ENCODE results near the gene SCN9A. TPM values are rescaled to one million over a fixed set of nuclear protein-coding genes. Genes with fewer than 3 reads are reported as not detected.

The SCN9A gene
- polyA plus RNA-seq, 1 donor from 2014 or later, result not detected

- Mint-ChIP-seq H3K27ac (no peak overlapping the region), H3K4me1 (no peaks in the 10 kb centered on the region), H3K36me3 (peaks cover 1% of the 10 kb centered on the region), H3K4me3 (no peak overlapping the region), H3K9me3 (peaks cover 0 to 2% (median 0%) of the 10 kb centered on the region in 3 donors), H3K27me3 (no peaks in the 10 kb centered on the region)
These were observed 105.4 kb downstream of the SCN9A start for GRCh38 chr2:166270376-166270775.

GRCh38 chr2:166269322-166269721 lies 106.4 kb downstream of the SCN9A start:
- H3K36me3 Mint-ChIP-seq, result peaks cover 1% of the 10 kb centered on the region
- no peaks in the 10 kb centered on the region for H3K27me3 Mint-ChIP-seq
- H3K9me3 Mint-ChIP-seq, result peaks cover 0 to 2% (median 0%) of the 10 kb centered on the region in 3 donors
- no peak overlapping the region for H3K4me3 Mint-ChIP-seq
- H3K4me1 Mint-ChIP-seq, result no peaks in the 10 kb centered on the region
- H3K27ac Mint-ChIP-seq, result no peak overlapping the region

GRCh38 chr2:166257859-166258258 lies 117.9 kb downstream of the SCN9A start:
- Mint-ChIP-seq H3K27me3 (no peaks in the 10 kb centered on the region), H3K36me3 (no peaks in the 10 kb centered on the region), H3K27ac (no peak overlapping the region), H3K9me3 (peaks cover 0 to 4% (median 0%) of the 10 kb centered on the region in 3 donors), H3K4me3 (no peak overlapping the region), H3K4me1 (no peaks in the 10 kb centered on the region)

GRCh38 chr2:166256896-166257295 lies 118.8 kb downstream of the SCN9A start:
- Mint-ChIP-seq H3K36me3 (no peaks in the 10 kb centered on the region), H3K27ac (no peak overlapping the region), H3K9me3 (peaks cover 0 to 4% (median 0%) of the 10 kb centered on the region in 3 donors), H3K4me3 (no peak overlapping the region), H3K27me3 (no peaks in the 10 kb centered on the region), H3K4me1 (no peaks in the 10 kb centered on the region)

GRCh38 chr2:166249318-166249717 lies 126.4 kb downstream of the SCN9A start:
- H3K4me1 Mint-ChIP-seq, result no peaks in the 10 kb centered on the region
- no peak overlapping the region for H3K4me3 Mint-ChIP-seq
- H3K27ac Mint-ChIP-seq, result no peak overlapping the region
- peaks cover 0 to 2% (median 1%) of the 10 kb centered on the region in 3 donors for H3K9me3 Mint-ChIP-seq
- peaks cover 1% of the 10 kb centered on the region for H3K27me3 Mint-ChIP-seq
- H3K36me3 Mint-ChIP-seq, result no peaks in the 10 kb centered on the region

- Mint-ChIP-seq H3K27me3 (peaks cover 1% of the 10 kb centered on the region), H3K9me3 (peaks cover 0 to 2% (median 1%) of the 10 kb centered on the region in 3 donors), H3K4me1 (no peaks in the 10 kb centered on the region), H3K27ac (no peak overlapping the region), H3K4me3 (no peak overlapping the region), H3K36me3 (no peaks in the 10 kb centered on the region)
These were observed 128.8 kb downstream of the SCN9A start for GRCh38 chr2:166246901-166247300.

- Mint-ChIP-seq H3K27ac (no peak overlapping the region), H3K4me3 (no peak overlapping the region), H3K27me3 (no peaks in the 10 kb centered on the region), H3K36me3 (no peaks in the 10 kb centered on the region), H3K9me3 (peaks cover 0 to 4% (median 0%) of the 10 kb centered on the region in 3 donors), H3K4me1 (no peaks in the 10 kb centered on the region)
These were observed 133.4 kb downstream of the SCN9A start for GRCh38 chr2:166242309-166242708.

GRCh38 chr2:166240387-166241313 lies 135.1 kb downstream of the SCN9A start:
- H3K4me1 Mint-ChIP-seq, result no peaks in the 10 kb centered on the region
- no peak overlapping the region for H3K4me3 Mint-ChIP-seq
- no peaks in the 10 kb centered on the region for H3K36me3 Mint-ChIP-seq
- no peaks in the 10 kb centered on the region for H3K27me3 Mint-ChIP-seq
- H3K27ac Mint-ChIP-seq, result no peak overlapping the region
- H3K9me3 Mint-ChIP-seq, result peaks cover 0 to 4% (median 0%) of the 10 kb centered on the region in 3 donors

- H3K9me3 Mint-ChIP-seq, result peaks cover 0 to 4% (median 0%) of the 10 kb centered on the region in 3 donors
- H3K36me3 Mint-ChIP-seq, result no peaks in the 10 kb centered on the region
- H3K27me3 Mint-ChIP-seq, result no peaks in the 10 kb centered on the region
- no peak overlapping the region for H3K4me3 Mint-ChIP-seq
- no peak overlapping the region for H3K27ac Mint-ChIP-seq
- no peaks in the 10 kb centered on the region for H3K4me1 Mint-ChIP-seq
These were observed 136.2 kb downstream of the SCN9A start for GRCh38 chr2:166239548-166239947.

GRCh38 chr2:166238176-166238575 lies 137.6 kb downstream of the SCN9A start:
- no peak overlapping the region for H3K4me3 Mint-ChIP-seq
- H3K4me1 Mint-ChIP-seq, result no peaks in the 10 kb centered on the region
- H3K27me3 Mint-ChIP-seq, result no peaks in the 10 kb centered on the region
- H3K27ac Mint-ChIP-seq, result no peak overlapping the region
- no peaks in the 10 kb centered on the region for H3K36me3 Mint-ChIP-seq
- peaks cover 0 to 2% (median 0%) of the 10 kb centered on the region in 3 donors for H3K9me3 Mint-ChIP-seq

- Mint-ChIP-seq H3K36me3 (no peaks in the 10 kb centered on the region), H3K4me3 (no peak overlapping the region), H3K27me3 (no peaks in the 10 kb centered on the region), H3K9me3 (peaks cover 0 to 5% (median 0%) of the 10 kb centered on the region in 3 donors), H3K27ac (no peak overlapping the region), H3K4me1 (no peaks in the 10 kb centered on the region)
These were observed 141.5 kb downstream of the SCN9A start for GRCh38 chr2:166234112-166234846.

GRCh38 chr2:166233244-166233643 lies 142.5 kb downstream of the SCN9A start:
- no peaks in the 10 kb centered on the region for H3K27me3 Mint-ChIP-seq
- no peaks in the 10 kb centered on the region for H3K4me1 Mint-ChIP-seq
- H3K9me3 Mint-ChIP-seq, result peaks cover 0 to 3% (median 0%) of the 10 kb centered on the region in 3 donors

GRCh38 chr2:166230724-166231070 lies 145.0 kb downstream of the SCN9A start:
- Mint-ChIP-seq H3K9me3 (peaks cover 0 to 3% (median 0%) of the 10 kb centered on the region in 3 donors), H3K4me1 (no peaks in the 10 kb centered on the region), H3K36me3 (no peaks in the 10 kb centered on the region), H3K4me3 (no peak overlapping the region), H3K27me3 (no peaks in the 10 kb centered on the region), H3K27ac (no peak overlapping the region)

More at GRCh38 chr2:166233244-166233643, 142.5 kb downstream of the SCN9A start:
- H3K4me3 Mint-ChIP-seq, result no peak overlapping the region
- no peaks in the 10 kb centered on the region for H3K36me3 Mint-ChIP-seq
- no peak overlapping the region for H3K27ac Mint-ChIP-seq

- Mint-ChIP-seq H3K9me3 (peaks cover 0 to 3% (median 0%) of the 10 kb centered on the region in 3 donors), H3K4me3 (no peak overlapping the region), H3K4me1 (no peaks in the 10 kb centered on the region), H3K27ac (no peak overlapping the region), H3K36me3 (no peaks in the 10 kb centered on the region), H3K27me3 (no peaks in the 10 kb centered on the region)
These were observed 145.6 kb downstream of the SCN9A start for GRCh38 chr2:166230024-166230723.

- H3K4me3 Mint-ChIP-seq, result no peak overlapping the region
- peaks cover 0 to 3% (median 0%) of the 10 kb centered on the region in 3 donors for H3K9me3 Mint-ChIP-seq
- H3K27me3 Mint-ChIP-seq, result no peaks in the 10 kb centered on the region
- no peaks in the 10 kb centered on the region for H3K36me3 Mint-ChIP-seq
- no peak overlapping the region for H3K27ac Mint-ChIP-seq
- H3K4me1 Mint-ChIP-seq, result no peaks in the 10 kb centered on the region
These were observed 146.1 kb downstream of the SCN9A start for GRCh38 chr2:166229678-166230023.
